GM12891 (cell line): Measurements from ENCODE around the gene SLC25A20.

ENCODE experiments used
- PAX5 ChIP-seq: IDR thresholded peaks from 2 replicates; pipeline ENCODE4 v1.6.1; 2011; ENCODE audit warnings: low read length, moderate library complexity, mild to moderate bottlenecking; ENCODE audit not compliant: insufficient read depth, severe bottlenecking
- POLR2A ChIP-seq: IDR thresholded peaks from 2 replicates; pipeline ENCODE4 v1.6.1; 2011; ENCODE audit warnings: low read depth, low read length, control low read depth
- POLR2AphosphoS5 ChIP-seq: IDR thresholded peaks from 2 replicates; pipeline ENCODE4 v1.6.1; 2011; ENCODE audit warnings: low read depth, low read length, control low read depth
- SPI1 ChIP-seq: IDR thresholded peaks from 2 replicates; pipeline ENCODE4 v1.6.1; 2011; ENCODE audit warnings: low read depth, low read length, control low read depth
- TAF1 ChIP-seq: IDR thresholded peaks from 2 replicates; pipeline ENCODE4 v1.6.1; 2011; ENCODE audit warnings: low read depth, low read length, control low read depth

- TF ChIP-seq POLR2A (no peak), POLR2AphosphoS5 (no peak), SPI1 (no peak), PAX5 (no peak), TAF1 (no peak)
These were observed 68.0 kb downstream of the SLC25A20 start for GRCh38 chr3:48830715-48831114.
